Dendritic cell treated with granulocyte-macrophage colony-stimulating factor and Interleukin-4, amounts not matched to agents 40 ng/mL and 50 ng/mL, for 4 days (primary cell): ENCODE data around the gene ACRBP.

ENCODE experiments used
- H3K27ac Mint-ChIP-seq: one replicate; pipeline ENCODE4 v1.8.0; 2022; ENCODE audit warnings: mild to moderate bottlenecking, mixed read lengths
- H3K27me3 Mint-ChIP-seq: one replicate; pipeline ENCODE4 v1.8.0; 2022; ENCODE audit warnings: mild to moderate bottlenecking, mixed read lengths
- H3K36me3 Mint-ChIP-seq: one replicate; pipeline ENCODE4 v1.8.0; 2022; ENCODE audit warnings: low read depth, mixed read lengths
- H3K4me1 Mint-ChIP-seq: one replicate; pipeline ENCODE4 v1.8.0; 2022; ENCODE audit warnings: low read depth, mixed read lengths
- H3K4me3 Mint-ChIP-seq: one replicate; pipeline ENCODE4 v1.8.0; 2022; ENCODE audit warnings: mild to moderate bottlenecking, moderate library complexity, mixed read lengths
- H3K9me3 Mint-ChIP-seq: one replicate; pipeline ENCODE4 v1.8.0; 2022; ENCODE audit warnings: mixed read lengths
- intact Hi-C: fragments of 100-400 bp; cut with micrococcal nuclease; formaldehyde crosslinking; loops from one replicate; pipeline ENCODE4 v1.15.0; 2022

ACRBP gene

DNA sequence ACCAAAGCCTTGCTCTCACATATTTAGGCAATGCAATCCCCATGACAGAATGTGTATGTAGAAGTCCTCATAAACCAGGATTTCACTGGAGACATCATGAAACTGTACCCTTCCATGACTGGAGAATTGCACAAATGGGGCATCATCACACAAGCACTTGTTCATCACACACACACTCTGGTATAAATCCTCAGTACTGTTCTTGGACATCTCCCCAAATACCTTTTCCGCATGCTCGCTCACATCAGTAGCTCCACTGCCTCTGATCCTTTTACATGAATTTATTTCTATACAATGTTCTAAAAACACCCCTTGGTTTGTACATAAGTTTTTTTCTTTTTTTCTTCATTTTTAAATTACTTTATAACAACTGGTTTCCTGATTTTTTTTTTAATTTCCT is 19.0 kb upstream of the ACRBP start:
- H3K27ac Mint-ChIP-seq: no peak overlapping the region
- peaks cover 17% of the 10 kb centered on the region for H3K4me1 Mint-ChIP-seq
- no peaks in the 10 kb centered on the region for H3K27me3 Mint-ChIP-seq
- peaks cover 63% of the 10 kb centered on the region for H3K36me3 Mint-ChIP-seq
- no peaks in the 10 kb centered on the region for H3K9me3 Mint-ChIP-seq
- intact Hi-C loops: no loop called here
- no peak overlapping the region for H3K4me3 Mint-ChIP-seq

DNA sequence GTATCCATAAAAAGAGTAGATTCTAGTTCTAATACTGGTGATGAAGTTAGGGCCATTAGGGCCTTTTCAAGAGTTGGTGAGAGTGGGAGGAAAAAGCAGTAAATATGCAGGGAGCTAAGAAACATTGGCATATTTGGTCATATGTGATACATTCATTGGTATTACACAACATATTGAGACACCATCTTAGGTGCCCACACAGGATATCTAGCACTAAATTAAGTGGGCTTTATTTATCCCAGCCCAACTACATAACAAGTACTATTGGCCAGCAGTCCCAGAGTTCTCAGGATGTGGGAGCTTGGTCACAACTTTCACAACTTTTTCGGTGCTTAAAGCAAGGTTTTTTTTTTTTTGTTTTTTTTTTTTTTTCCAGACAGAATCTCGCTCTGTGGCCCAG is 17.7 kb upstream of the ACRBP start:
- Mint-ChIP-seq H3K9me3 (no peaks in the 10 kb centered on the region), H3K4me3 (no peak overlapping the region), H3K27ac (peak overlapping the region; percentile 88), H3K27me3 (no peaks in the 10 kb centered on the region), H3K4me1 (peaks cover 17% of the 10 kb centered on the region), H3K36me3 (peaks cover 53% of the 10 kb centered on the region)
- intact Hi-C loops: loop anchor here (5.0 kb wide), 1 partner anchor 173 kb away; the partner anchor contains the start of genes MRPL51 and NCAPD2

DNA sequence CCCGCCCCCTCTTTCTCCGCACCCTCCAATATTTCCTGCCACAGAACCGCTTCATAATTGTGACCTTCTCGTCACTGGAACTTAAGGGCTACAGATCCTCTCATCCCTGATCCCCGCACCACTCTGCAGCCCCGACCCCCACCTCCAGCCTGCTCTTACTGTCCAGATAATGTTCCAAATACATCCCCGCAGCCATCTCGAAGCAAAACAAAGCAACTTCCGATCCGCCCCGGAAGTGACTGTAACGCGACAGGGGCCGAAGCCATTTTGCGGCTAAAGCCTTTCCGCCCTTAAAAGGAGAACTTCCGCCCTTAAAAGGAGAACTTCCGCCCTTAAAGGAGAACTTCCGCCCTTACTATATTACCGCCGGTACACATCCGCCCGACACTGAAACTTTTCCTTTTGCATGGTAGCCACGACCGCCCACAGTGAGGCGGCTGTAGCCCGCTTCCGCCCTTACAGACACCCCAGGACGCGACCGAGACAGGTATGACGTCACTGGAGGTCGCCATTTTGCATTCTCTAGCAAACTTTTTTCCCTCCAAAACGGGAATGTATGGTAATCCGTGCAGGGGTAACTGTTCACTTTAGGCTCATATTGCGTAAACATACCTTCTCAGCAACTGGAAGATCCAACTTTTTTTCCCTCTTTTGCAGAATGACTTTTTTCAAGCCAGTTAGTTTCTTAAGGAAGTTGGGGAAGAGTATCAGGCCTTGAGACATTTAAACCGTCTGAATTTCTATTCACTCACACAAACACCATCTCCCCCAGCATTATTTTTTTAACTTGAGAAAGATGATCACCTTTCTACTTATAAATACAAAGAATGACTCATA is 15.9 kb upstream of the ACRBP start, which contains the start of gene ING4:
Gene ING4 (minus strand): TSS at position 214 of the 837 bp plus-strand sequence. CDS start 18 bp downstream, at position 196.
- H3K27me3 Mint-ChIP-seq: no peaks in the 10 kb centered on the region
- peak within 1 kb of the TSS; percentile 88 for H3K27ac Mint-ChIP-seq
- H3K4me1 Mint-ChIP-seq: peaks cover 25% of the 10 kb centered on the region
- peaks cover 53% of the 10 kb centered on the region for H3K36me3 Mint-ChIP-seq
- intact Hi-C loops: loop anchor here (1.0 to 5.0 kb wide), 4 partner anchors 18 to 189 kb away; partner anchors contain the start of genes MRPL51, NCAPD2, USP5 and ZNF384
- no peaks in the 10 kb centered on the region for H3K9me3 Mint-ChIP-seq
- H3K4me3 Mint-ChIP-seq: peak within 1 kb of the TSS; percentile 90

DNA sequence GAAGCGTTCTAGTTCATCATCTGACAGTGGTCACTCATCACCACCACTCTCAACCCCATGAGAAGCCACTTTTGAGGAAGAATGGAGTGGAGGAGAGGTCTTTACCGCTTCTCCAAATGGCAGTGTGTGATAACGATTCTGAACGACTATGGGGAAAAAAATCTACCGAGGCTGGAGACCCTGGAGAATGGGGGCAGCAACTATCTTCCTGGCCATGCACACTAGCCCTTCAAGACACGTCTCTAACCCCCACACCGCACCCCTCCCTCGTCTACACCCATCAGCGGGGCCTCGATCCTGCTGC is 15.3 kb upstream of the ACRBP start:
- Mint-ChIP-seq H3K4me1 (peaks cover 25% of the 10 kb centered on the region), H3K27ac (peak overlapping the region; percentile 88), H3K9me3 (no peaks in the 10 kb centered on the region), H3K36me3 (peaks cover 53% of the 10 kb centered on the region), H3K4me3 (peak overlapping the region; percentile 90), H3K27me3 (no peaks in the 10 kb centered on the region)
- intact Hi-C loops: loop anchor here (2.0 to 5.0 kb wide), 2 partner anchors 18 to 170 kb away; partner anchors contain the start of genes MRPL51 and NCAPD2

DNA sequence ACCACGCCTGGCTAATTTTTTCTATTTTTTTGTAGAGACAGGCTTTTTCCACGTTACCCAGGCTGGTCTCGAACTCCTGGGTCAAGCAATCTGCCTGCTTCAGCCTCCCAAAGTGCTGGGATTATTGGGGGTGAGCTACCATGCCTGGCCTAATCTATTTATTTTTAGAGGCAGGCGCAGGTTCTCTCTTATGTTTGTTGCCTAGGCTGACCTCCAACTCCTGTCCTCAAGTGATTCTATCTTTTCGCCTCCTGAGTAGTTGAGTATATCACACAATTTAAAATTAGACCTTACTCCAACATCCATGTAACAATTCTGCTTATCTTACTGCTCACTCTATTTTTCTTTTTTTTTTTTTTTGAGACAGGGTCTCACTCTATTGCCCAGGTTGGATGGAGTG is 6.8 kb upstream of the ACRBP start:
- H3K4me3 Mint-ChIP-seq: no peak overlapping the region
- no peaks in the 10 kb centered on the region for H3K9me3 Mint-ChIP-seq
- intact Hi-C loops: no loop called here
- H3K27ac Mint-ChIP-seq: no peak overlapping the region
- H3K4me1 Mint-ChIP-seq: peaks cover 18% of the 10 kb centered on the region
- no peaks in the 10 kb centered on the region for H3K27me3 Mint-ChIP-seq
- H3K36me3 Mint-ChIP-seq: peaks cover 94% of the 10 kb centered on the region

DNA sequence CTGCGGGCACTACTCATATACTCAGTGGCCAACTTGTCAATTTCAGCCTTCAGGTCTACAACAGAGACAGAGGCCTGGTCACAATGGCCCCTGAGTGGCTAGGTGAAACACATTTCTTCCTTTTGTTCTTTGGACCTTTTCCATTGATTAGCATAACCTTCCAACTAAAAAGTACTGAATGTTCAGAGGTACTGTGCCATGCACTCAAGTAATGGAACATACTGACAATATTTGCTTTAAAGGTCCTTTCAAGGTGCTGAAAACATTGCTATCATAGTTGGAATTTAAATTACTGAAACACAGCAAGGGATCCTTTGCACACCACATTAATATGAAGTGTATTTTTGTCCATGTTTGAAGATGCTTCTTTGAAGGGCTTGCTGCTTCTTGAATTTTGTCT is 6.1 kb upstream of the ACRBP start:
- peaks cover 12% of the 10 kb centered on the region for H3K4me1 Mint-ChIP-seq
- intact Hi-C loops: no loop called here
- H3K36me3 Mint-ChIP-seq: peaks cover 94% of the 10 kb centered on the region
- H3K27me3 Mint-ChIP-seq: no peaks in the 10 kb centered on the region
- H3K9me3 Mint-ChIP-seq: no peaks in the 10 kb centered on the region
- H3K27ac Mint-ChIP-seq: no peak overlapping the region
- no peak overlapping the region for H3K4me3 Mint-ChIP-seq

DNA sequence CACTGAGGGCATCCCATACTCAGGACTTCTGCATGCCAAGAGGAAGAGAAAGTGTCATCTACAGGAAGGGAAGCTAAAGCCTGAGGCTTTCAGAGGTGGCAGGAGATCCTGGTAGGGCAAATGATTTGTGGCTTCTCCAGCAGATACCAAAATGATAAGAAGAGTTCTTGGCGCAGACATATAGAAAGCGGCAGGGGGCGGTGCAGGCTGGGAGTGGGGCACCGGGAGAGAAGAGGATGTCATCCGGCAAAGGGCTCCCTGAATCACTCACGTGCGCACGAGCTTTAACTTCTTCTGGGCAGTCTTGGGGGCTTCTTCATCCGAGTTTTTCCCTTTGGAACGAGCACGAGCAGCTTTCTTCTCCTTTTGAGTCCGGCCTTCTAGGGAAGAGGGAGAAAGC is 5.2 kb upstream of the ACRBP start:
- Mint-ChIP-seq H3K9me3 (no peaks in the 10 kb centered on the region), H3K4me1 (peaks cover 16% of the 10 kb centered on the region), H3K27me3 (no peaks in the 10 kb centered on the region), H3K4me3 (no peak overlapping the region), H3K36me3 (peaks cover 91% of the 10 kb centered on the region), H3K27ac (peak overlapping the region; percentile 54)
- intact Hi-C loops: no loop called here

DNA sequence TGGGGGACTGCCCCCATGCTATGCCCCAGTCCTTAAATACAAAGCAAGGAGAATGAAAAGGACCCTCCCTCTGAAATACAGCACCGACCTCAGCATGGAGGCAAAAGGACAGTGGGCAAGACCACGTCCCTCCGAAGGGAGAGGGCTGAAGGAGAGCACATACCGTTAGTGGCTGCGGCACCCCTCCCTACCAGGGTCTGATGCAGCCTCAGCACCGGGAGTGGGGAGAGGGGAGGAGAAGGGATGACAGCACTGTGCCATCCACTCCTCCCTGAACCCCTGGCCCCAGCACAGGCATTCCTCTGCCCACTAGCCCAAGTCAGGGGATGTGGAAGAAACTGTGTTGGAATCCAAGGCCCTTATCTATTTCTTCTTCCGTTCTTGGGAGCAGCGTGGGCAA is 3.6 kb upstream of the ACRBP start:
- no peaks in the 10 kb centered on the region for H3K9me3 Mint-ChIP-seq
- intact Hi-C loops: no loop called here
- H3K36me3 Mint-ChIP-seq: peaks cover 86% of the 10 kb centered on the region
- H3K27me3 Mint-ChIP-seq: no peaks in the 10 kb centered on the region
- H3K4me1 Mint-ChIP-seq: peaks cover 28% of the 10 kb centered on the region
- no peak overlapping the region for H3K27ac Mint-ChIP-seq
- no peak overlapping the region for H3K4me3 Mint-ChIP-seq

DNA sequence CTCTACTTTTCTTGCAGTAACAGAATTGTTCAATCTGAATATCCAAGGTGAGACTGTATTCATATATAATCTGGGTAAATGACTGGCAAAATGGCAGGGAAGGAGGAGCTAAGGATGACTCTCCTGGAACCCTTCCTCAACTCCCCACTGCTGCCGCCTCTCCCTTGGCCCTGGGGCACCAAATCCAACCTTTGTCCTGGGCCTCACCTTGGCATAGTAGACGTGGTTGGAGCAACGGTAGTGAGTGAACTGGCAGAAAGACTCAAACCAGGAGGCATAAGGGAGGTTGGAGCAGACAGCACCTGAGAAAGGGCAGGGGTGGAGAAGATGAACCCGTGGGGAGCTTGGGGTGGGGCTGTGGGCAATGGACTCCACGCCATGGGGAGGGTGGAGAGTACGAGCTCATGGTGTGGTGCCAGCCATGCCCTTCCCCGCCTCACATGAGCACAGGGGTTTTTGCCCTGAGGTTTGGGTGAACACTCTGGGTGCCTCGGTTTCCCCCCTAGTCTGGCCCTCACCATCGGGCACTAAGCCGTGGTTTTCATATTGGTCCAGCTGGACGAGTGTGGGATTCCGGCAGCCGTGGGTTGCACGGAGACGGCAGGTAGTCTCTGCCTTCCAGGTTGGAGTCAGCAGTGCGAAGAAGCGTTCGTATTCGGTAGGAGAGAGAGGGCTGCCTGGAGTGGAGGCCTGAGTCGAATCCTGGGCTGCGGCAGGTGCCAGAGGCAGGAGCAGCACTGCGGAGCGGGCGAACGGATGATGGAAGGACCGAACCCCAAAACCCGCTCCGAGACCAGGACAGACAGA is 753 bp downstream of the ACRBP start:
- Mint-ChIP-seq H3K27me3 (no peaks in the 10 kb centered on the region), H3K27ac (peak overlapping the region; percentile 98), H3K4me1 (peaks cover 57% of the 10 kb centered on the region), H3K36me3 (peaks cover 46% of the 10 kb centered on the region), H3K4me3 (peak overlapping the region; percentile 93), H3K9me3 (no peaks in the 10 kb centered on the region)
- intact Hi-C loops: loop anchor here (5.0 kb wide), 1 partner anchor 39 kb away; the partner anchor contains the start of gene CHD4

DNA sequence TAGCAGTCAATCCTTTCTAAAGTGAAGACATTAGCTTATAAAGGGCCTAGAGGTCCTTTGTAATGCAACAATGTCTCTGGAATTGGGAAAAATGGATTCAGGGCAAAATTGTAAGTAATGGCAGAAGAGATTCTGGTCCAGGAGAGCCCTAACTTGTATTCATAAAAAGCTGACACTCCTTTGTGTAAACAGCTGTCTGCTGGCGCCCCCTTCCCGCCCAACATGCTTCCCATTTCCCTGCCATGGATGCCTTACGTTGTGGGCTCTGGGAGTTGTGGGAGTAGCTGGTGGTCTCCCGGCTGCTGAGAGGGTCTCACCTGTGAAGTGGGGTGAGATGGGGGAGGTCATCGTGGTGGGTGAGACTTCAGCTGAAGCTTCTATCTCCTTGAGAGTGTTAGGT is 2.3 kb downstream of the ACRBP start:
- intact Hi-C loops: loop anchor here (2.0 to 5.0 kb wide), 3 partner anchors 18 to 38 kb away; partner anchors contain the start of genes CHD4 and ING4
- Mint-ChIP-seq H3K27me3 (no peaks in the 10 kb centered on the region), H3K4me3 (peak overlapping the region; percentile 63), H3K27ac (peak overlapping the region; percentile 98), H3K36me3 (peaks cover 31% of the 10 kb centered on the region), H3K4me1 (peaks cover 69% of the 10 kb centered on the region), H3K9me3 (no peaks in the 10 kb centered on the region)

DNA sequence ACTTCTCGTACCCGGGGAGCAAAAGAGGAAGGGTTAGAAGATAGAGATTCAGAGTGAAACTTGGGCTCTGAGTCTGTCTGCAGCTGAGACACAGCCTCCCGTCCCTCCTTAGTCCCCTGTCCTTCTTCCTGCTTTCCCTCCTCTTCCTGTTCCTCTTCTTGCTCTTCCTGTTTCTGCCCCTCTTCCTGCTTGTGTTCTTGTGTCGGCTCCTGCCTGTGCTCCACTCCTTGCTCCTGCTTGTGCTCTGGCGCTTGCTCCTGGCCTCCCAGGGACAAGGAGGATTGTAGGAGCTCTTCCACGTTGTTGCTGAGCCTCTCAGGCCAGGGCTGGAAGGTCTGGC is 3.0 kb downstream of the ACRBP start:
- H3K27me3 Mint-ChIP-seq: no peaks in the 10 kb centered on the region
- no peaks in the 10 kb centered on the region for H3K9me3 Mint-ChIP-seq
- H3K4me3 Mint-ChIP-seq: peak overlapping the region; percentile 63
- H3K4me1 Mint-ChIP-seq: peaks cover 75% of the 10 kb centered on the region
- peaks cover 24% of the 10 kb centered on the region for H3K36me3 Mint-ChIP-seq
- intact Hi-C loops: loop anchor here (2.0 kb wide), 2 partner anchors 19 to 25 kb away; partner anchors contain the start of gene ING4
- H3K27ac Mint-ChIP-seq: peak overlapping the region; percentile 98

DNA sequence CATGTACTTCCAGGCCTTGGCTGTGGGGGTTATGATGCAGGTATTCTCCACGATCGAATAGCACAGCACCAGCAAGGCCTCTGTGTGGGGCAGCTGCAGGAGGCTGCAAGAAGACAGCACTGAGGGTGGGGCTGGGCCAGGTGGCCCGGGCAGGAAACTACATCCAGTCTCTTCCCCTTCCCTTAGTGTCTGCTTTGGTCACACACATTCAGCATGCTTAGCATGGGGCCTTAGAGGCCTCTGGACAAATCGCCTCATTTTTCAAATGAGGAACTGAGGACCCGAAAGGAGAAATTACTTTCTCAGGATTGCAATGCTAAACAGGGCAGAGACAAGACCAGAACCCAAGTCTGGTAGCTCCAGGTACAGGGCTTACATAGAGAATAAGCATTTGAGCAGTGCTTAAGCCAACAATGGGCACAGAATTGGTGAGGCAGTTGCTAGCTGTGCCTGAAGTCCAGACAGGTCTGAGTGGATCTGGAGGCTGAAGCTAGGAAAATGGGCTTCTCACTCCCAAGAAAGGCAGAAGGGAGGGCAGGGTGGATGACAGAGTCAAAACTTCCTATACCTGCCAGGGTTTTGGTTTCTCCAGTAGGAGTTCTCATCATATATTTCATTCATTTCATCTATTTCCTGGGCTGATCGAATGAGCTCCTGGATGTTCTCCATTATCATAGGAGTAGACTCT is 3.5 kb downstream of the ACRBP start:
- H3K9me3 Mint-ChIP-seq: no peaks in the 10 kb centered on the region
- peak overlapping the region; percentile 98 for H3K27ac Mint-ChIP-seq
- peaks cover 81% of the 10 kb centered on the region for H3K4me1 Mint-ChIP-seq
- intact Hi-C loops: loop anchor here (2.0 kb wide), 2 partner anchors 19 to 25 kb away; partner anchors contain the start of gene ING4
- H3K27me3 Mint-ChIP-seq: no peaks in the 10 kb centered on the region
- peaks cover 22% of the 10 kb centered on the region for H3K36me3 Mint-ChIP-seq
- H3K4me3 Mint-ChIP-seq: peak overlapping the region; percentile 63

DNA sequence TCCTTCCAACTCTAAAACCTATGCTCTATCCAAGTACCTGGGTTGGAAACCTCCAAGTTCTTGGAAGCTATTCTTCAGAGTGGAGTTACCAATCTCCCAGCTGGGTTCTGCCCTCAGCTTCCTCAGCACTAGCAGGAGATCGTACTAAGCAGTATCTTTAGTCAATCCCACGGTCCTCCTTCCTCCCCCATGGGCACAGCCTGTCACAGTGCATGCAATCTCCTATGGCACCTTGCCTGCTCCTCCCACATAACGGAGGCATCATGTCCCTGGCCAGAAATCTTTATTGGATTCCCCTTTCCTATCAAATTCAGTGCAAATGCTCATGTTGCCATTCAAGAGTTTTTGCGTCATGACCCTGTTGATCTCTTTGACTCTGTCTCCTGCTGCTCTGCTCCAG is 6.1 kb downstream of the ACRBP start:
- no peaks in the 10 kb centered on the region for H3K9me3 Mint-ChIP-seq
- intact Hi-C loops: no loop called here
- peaks cover under 1% of the 10 kb centered on the region for H3K36me3 Mint-ChIP-seq
- H3K4me1 Mint-ChIP-seq: peaks cover 89% of the 10 kb centered on the region
- H3K4me3 Mint-ChIP-seq: no peak overlapping the region
- no peaks in the 10 kb centered on the region for H3K27me3 Mint-ChIP-seq
- H3K27ac Mint-ChIP-seq: peak overlapping the region; percentile 88
